CD4-positive, alpha-beta T cell treated with Interferon gamma for 1 hour (primary cell): ENCODE measurements around the gene PARD6G.
A peak's percentile ranks its signal among the peaks of the same experiment; 100 is the strongest.

Source experiments
- DNase-seq: peaks from one replicate; pipeline ENCODE4 v3.0.0-alpha.2; 2020

Gene PARD6G

DNA sequence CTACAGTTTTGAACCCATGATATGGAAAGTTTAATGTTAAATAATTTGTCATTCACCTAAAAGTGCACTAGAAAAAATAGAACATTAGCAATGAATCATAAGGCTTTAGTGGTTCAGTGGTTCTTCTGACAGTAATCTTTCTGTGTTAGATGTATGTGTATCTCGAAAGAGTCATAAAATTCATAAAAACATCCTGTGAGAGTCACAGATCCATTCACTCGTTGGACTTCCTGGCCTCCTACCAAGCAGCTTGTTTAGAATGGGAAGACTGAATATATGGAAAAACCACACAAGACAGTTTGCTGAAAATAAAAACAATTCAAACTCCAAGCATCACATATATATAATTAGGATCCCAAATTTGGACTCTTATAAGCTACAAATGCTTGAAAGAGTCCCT lies 103.4 kb downstream of the PARD6G start:
- no peak for DNase-seq

DNA sequence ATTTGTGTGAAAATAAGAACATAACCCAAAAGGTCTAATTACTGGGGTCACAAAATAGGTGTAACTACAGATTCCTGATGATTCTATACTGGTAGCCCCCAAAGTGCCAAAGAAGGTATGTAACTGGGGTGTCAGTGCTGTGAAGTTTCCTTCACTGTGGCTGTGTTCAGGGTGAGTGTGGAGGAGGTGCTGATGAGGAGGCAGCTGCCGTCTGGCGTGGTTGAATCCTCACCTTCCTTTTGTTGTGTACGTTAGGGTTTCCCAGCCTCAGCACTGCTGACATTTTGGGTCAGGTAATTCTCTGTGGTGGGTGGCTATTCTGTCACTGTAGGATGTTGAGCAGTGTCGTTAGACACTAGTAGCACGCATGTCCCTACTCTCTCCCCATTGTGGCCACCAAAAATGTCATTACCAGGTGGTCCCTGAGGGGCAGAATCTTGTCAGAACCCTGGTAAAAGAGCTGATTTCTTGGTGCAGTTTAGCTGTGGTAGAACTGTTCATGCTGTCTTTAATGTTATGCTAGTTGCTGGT lies 106.8 kb downstream of the PARD6G start:
- no peak for DNase-seq

DNA sequence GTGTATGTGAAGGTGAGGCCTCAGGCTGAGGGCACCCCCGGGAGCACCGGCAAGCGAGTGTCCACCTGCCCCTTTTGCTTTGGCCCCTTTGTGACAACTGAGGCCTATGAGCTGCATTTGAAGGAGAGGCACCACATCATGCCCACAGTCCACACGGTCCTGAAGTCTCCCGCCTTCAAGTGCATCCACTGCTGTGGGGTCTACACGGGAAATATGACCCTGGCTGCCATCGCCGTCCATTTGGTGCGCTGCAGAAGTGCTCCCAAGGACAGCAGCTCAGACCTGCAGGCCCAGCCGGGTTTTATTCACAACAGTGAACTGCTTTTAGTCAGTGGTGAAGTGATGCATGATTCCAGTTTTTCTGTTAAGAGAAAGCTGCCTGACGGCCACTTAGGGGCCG lies 109.3 kb downstream of the PARD6G start:
- no peak for DNase-seq

DNA sequence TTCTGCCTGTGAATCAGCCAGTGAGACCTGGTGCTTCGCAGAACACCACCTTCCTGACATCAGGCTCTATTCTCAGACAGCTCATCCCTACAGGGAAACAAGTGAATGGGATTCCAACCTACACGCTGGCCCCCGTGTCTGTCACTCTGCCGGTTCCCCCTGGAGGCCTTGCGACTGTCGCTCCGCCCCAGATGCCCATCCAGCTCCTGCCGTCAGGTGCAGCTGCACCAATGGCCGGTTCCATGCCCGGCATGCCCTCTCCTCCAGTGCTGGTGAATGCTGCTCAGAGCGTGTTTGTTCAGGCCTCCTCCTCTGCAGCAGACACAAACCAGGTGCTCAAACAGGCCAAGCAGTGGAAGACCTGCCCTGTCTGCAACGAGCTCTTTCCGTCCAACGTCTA lies 110.2 kb downstream of the PARD6G start:
- no peak for DNase-seq

DNA sequence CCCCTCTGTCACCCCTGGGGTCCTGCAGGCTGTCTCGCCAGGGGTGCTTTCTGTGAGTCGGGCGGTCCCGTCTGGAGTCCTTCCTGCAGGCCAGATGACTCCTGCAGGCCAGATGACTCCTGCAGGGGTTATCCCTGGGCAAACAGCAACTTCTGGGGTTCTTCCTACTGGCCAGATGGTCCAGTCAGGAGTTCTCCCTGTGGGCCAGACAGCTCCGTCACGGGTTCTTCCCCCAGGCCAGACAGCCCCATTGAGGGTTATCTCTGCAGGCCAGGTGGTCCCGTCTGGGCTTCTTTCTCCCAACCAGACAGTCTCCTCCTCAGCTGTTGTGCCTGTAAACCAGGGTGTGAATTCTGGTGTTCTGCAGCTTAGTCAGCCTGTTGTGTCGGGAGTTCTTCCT lies 110.6 kb downstream of the PARD6G start:
- no peak for DNase-seq

DNA sequence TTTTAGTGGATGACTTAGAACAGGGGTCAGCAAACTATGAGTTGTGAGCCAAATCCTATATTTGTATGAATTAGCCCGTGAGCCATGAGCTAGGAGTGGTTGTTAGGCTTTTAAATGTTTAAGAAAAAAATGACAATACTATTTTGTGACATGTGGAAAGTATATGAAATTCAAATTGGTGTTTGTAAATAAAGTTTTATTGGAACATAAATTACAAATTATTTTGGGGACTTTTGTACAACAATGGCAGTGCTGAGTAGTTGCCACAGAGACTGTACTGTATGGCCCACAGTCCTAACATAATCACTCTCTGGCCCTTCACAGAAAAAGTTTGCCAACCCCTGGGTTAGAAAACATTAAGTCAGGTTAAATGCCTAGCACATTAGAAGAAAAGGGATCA lies 112.2 kb downstream of the PARD6G start:
- DNase-seq, result no peak

DNA sequence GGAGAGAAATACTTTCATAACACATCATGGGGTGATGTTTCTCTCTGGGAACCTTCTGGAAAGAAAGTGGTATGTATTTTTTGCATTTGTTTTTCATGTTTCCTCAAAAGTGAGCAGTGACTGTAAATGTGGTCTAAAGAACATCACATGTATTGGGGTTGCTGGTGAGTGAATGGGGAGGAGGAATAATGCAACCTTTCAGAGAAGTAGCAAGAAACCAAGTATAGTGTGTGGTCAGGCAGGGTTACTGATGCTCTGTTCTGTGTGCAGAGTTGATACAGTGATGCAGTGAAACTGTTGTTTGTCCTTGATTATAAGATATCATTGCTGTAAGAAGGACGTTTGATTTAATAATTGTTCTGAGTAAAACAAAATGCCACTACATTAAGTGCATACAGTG lies 114.2 kb downstream of the PARD6G start:
- DNase-seq, result no peak

DNA sequence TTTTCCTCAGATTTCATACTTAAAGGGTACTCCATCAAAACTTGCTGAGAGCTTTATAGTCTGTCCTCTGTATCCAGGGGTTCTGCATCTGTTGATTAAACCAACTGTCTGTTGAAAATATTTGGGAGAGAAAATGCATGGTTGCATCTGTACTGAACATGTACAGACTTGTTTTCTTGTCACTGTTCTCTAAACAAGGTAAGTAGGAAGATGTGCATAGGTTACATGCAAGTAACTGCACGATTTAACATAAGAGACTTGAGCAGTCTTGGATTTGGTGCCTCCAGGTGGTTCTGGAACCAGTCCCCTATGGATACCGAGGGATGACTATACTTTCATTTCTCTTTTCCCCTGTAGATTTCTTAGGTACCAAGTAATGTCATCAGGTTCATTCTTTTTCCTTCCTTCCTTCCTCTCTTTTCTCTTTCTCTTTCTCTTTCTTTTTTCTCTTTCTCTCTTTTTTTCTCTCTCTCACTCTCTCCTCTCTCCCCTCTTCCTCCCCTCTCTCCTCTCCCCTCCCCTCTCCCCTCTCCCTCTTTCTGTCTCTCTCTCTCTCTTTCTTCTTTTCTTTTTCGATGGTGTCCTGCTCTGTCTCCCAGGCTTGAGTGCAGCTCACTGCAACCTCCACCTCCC lies 115.0 kb downstream of the PARD6G start:
- no peak for DNase-seq

DNA sequence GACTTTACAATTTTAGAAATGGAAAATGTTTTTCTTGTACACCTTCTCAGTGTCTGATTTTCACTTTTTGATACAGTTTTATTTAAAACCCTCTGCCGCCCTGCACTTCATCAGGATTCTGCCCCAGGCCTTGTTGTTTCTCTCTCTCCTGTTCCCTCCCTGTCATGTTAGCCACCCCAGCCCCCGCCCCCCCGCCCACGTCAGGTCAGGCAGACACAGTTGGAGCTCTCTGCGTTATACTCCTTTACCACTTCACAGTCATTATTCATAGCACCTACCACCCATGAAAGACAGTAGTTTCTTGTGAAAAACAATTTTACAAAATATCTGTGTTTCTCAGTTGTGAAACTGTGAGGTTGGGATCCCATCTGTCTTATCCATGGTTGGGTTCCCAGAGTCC lies 116.8 kb downstream of the PARD6G start:
- no peak for DNase-seq

DNA sequence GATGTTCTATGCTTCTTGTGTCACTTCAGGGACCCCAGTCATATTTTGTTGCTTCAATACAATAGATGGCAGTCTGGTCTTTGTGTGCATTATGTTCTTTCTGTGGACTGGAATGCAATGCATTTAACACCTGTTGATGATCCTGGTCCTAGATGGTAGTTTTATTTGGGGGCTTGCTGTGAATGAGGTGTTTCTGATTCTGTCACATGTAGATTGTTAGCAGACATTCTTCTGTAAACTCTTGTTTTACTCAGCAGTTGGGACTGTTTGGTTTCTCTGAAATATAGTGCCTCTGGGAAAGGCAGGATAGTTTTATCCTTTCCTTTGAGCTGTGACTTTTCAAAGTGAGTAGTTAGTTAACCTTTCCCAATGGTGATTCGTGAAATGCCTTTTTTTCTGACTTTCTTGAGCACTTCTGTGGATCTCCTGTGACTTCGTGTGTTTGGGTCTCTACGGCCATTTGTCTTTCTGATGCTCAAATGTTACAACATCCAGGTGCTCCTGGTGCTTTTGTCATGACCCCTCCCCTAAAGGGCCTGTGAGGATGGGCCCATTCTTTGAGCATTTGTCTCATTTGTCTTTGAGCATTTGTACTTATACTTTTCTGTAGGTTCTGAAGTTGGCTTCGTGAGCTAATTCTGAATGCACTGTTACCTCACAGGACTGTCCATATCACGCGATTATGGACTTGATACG lies 117.5 kb downstream of the PARD6G start:
- DNase-seq, result no peak

DNA sequence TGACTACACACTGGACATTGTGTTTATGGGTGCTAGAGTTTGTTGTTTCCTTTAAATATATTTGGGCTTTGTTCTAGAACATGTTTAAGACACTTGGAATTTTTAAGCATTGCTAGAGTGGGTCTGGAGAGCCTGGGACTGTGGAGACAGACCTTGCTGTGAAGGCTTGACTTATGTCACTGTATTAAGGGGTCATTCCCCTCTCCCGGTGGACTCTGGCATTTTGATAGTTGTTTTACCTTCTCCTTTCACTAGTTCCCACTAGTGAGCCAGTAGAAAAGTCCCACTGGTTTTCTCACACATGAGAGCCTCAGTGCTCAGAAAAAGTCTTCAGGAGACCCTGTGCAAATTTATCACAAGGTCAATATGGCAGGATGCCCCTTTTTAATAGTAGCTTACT lies 119.7 kb downstream of the PARD6G start:
- no peak for DNase-seq

DNA sequence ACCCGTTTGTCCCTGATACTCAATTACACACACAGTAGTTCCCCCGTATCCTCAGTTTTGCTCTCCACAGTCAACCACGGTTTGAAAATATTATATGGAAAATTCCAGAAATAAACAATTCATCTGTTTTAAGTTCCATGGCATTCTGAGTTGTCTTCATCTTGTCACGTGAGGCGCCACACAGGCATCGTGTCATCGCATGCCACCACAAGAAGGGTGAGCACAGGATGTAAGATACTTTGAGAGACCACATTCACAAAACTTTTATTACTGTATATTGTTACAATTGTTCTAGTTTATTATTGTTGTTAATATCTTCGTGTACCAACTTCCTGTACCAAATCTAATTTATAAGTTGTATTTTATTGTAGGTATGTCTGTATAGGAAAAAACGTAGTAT lies 120.5 kb downstream of the PARD6G start:
- DNase-seq, result no peak

DNA sequence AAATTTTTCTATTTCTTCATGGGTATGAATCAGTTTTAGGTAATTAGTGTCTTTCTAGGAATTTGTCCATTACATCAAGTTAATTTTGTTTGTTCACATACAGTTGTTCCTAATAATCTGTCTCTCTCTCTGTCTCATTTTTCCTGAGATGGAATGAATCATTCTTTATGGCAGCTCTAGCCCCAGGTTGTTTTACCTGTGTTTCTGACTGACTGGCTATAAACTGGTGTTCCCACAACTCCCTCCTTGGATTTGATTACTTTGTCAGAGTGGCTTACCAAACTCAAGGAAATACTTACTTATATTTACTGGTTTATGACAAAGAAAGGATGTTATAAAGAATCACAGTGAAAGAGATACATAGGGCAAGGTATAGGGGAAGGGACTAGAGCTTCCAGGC lies 123.2 kb downstream of the PARD6G start:
- no peak for DNase-seq

DNA sequence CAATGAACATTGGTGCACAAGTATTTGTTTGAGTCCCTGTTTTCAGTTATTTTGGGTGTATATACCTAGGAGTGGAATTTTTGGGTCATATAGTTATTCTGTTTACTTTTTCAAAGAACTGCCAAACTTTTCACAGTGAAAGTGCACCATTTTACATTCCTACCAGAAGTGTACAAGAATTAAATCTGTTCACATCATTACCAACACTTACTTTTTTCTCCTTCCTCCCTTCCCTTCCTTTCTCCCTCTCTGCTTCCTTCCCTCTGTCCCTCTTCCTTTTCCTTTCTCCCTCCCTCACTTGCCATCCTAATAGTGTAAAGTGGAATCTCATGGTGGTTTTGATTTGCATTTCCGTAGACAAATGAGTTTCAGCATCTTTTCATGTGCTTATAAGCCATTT lies 126.4 kb downstream of the PARD6G start:
- DNase-seq, result no peak

DNA sequence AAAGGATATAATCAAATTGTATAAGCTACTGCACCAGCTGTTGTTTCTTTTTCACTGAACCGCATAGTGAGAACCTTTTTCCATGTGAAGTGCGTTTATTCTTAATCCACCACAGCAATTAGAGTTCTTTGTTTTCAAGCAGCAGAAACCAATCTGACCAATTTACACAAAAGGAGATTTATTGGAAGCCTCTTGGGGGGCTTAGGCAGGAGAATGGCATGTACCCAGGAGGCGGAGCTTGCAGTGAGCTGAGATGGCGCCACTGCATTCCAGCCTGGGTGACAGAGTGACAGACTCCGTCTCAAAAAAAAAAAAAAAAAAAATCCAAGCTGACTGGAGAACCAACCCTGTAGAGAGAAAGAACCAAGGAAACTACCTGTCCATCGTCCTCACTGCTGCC lies 128.2 kb downstream of the PARD6G start:
- DNase-seq, result no peak

DNA sequence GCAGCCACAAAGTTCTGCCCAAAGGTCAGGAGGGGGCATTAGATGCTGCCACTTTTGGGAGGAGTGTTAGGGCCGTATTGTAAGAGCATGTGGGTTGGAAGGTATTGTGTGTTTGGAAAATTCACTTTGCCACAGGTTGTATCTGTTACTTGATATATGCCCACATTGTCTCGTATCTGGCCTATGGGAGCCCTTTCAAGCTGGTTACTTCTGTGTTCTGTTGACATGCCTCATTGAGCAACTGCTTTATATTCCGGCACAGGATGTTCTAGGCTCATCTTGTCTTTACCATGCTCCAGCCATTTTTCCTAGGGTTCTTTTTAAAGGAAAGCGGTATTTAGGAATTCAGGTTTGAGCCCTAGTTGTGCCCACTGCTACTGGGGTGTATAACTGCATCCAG lies 132.3 kb downstream of the PARD6G start:
- DNase-seq, result no peak

DNA sequence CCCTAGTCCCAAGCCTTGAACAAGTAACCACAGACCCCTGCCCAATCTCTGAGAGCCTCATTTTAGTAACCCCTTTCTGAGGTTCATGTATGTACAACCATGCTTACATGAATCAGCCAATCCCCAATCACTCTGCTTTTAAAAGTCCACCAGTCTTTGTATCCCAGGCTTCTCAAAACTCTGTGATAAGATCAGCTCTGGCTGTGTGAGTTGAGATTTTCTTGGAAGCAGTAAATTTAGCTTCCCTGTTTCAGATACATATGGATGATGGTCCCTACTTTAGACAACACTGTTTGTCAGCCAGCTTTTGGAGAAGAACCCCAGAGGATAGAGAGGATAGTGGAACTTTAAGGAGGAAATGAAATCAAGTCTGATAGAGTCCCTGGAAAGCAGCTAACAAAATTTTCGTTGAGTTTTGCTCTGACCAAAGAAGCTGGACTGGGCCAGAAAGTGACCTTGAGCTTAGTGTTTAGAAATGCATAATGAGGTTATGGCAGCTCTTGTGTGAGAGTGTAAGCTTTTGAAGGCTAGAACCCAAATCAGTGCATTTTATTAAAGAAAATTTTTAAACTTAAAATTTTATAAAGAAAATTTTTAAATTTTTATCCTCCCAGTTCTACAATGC lies 134.6 kb downstream of the PARD6G start:
- no peak for DNase-seq

DNA sequence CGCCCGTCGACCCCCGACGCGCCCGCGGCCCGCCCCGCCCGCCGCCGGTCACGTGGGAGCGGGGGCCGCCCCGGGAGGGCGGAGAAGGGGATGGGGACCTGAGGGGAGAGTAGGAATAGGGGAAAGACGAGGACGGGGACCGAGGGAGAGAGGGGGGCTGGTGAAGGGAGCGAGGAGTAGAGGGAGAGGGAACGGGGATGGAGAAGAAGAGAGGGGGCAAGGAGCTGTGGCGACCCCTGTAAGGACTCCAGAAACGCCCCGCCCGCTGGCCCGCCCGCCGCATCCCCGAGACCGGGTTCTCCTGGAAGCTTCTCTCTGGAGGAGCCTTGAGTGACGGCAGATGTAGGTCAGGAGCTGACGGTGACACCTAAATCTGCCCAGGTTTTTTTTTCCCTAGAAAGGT lies 137.6 kb downstream of the PARD6G start:
- DNase-seq, result no peak

DNA sequence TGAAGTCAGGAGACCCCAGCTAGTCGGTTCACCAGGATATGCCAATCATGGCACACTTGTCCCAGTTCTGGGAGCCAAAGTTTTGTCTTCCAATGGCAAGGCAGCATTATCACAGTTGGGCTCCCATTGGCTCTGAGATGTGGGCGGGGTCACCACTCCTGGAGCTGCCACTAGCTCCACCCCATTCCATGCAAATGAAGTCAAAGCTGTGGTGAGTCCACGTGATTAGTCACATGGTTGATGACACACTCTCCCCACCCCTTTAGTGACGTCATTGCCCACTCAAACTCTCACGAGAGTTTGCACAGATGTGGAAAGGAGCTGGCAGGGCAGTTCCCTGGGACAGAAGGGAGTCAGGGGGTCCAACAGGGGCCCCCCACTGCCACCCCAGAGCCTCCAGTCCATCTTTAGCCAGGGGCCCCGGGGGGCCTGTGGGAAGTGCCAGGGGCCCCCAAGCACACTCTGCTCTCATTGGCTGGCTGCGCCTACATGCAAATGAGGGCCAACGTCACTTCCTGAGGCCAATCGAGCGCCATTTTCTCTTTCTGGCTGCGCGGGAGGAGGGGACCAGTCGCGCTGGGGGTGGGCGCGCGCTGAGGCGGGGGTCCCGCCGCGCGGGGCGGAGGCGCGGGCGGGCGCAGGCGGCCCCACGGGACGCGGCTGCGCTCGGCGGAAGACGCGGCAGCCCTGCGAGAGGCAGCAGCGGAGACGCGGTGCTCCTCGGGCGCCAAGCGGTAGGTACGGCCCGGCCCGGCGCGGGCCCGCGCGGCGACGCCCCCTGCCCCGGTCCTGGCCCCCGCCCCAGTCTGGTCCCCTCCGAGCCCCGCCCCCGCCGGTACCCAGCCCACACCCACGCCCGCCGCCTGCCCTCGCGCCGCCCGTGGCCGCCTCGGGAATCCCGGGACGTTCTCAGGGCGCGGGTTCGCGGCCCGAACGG lies 138.3 kb downstream of the PARD6G start, which contains the start of gene ADNP2:
Gene ADNP2 (plus strand): TSS at position 524 of the 937 bp plus-strand sequence. CDS start 8,281 bp downstream, outside the sequence.
- DNase-seq, result peak; percentile 91

DNA sequence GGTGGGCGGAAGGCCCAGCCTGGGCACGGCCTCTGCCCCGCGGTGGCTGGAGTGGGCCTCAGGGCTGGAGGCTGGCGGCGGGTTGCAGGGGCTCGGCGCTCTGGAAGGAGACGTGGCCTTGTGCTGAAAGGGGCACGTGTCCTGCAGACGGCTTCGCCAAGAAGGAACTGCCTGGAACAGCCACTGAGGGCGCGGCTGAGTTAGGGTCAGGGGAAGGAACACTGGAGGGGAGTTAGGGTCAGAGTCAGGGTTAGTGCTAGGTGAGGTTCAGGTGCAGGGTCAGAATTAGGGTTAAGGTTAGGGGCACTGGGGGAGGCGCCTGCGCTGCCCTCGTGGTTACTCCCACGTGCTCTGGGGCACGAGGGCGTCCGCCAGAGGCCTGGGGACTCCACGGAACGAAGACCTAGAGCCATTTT lies 139.2 kb downstream of the PARD6G start:
- DNase-seq, result no peak

DNA sequence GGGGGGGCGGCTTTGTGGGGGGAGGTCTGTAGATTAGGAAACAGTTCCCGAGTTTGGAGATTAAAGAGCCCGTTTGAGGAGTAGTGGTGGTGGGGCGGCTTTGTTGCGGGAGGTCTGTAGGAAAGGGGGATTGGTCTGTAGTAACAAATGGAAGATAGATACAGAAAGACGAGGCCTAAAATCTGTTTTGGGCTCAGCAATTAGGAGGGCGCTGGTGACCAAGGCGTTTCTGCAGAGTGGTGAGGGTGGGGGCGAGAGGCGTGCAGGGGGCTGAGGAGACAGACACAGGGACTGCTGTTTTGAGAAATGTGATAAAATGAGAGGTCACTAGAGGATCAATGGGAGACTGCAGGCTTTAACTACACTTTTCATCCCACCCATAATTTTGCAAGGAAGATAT lies 139.9 kb downstream of the PARD6G start:
- no peak for DNase-seq
